Stimulated activated naive B cell treated with anti-CD40 and anti-IgM and Interleukin-4, amounts not matched to agents 10 μg/mL and 1 μg/mL and 100 μg/mL, for 72 hours (primary cell): ENCODE results near the gene SPINK6.

ENCODE experiments used
- ATAC-seq, 2 donors: fragments of 150-1000 bp; cut with Tn5 transposase; replicated peaks; 2 replicates each; pipeline ENCODE4 v1.10.0; 2021; ENCODE audit warnings: moderate library complexity in 1 of 2
- DNase-seq: peaks from one replicate; pipeline ENCODE4 v3.0.0; 2021
- H3K27ac Mint-ChIP-seq: one replicate; pipeline ENCODE4 v1.8.0; 2022; ENCODE audit warnings: mild to moderate bottlenecking, mixed read lengths
- H3K27me3 Mint-ChIP-seq, 2 donors: one replicate each; pipeline ENCODE4 v1.8.0; 2022; ENCODE audit warnings: mixed read lengths in 2 of 2
- H3K36me3 Mint-ChIP-seq, 2 donors: one replicate each; pipeline ENCODE4 v1.8.0; 2022; ENCODE audit warnings: mixed read lengths in 2 of 2, mild to moderate bottlenecking in 1 of 2
- H3K4me1 Mint-ChIP-seq, 2 donors: one replicate each; pipeline ENCODE4 v1.8.0; 2022; ENCODE audit warnings: mixed read lengths in 2 of 2, mild to moderate bottlenecking in 1 of 2
- H3K4me3 Mint-ChIP-seq, 2 donors: one replicate each; pipeline ENCODE4 v1.8.0; 2022; ENCODE audit warnings: mild to moderate bottlenecking in 2 of 2, mixed read lengths in 2 of 2, moderate library complexity in 1 of 2
- H3K9me3 Mint-ChIP-seq, 2 donors: one replicate each; pipeline ENCODE4 v1.8.0; 2022; ENCODE audit warnings: mixed read lengths in 2 of 2, mild to moderate bottlenecking in 1 of 2

Gene SPINK6, protein sequence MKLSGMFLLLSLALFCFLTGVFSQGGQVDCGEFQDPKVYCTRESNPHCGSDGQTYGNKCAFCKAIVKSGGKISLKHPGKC

DNA sequence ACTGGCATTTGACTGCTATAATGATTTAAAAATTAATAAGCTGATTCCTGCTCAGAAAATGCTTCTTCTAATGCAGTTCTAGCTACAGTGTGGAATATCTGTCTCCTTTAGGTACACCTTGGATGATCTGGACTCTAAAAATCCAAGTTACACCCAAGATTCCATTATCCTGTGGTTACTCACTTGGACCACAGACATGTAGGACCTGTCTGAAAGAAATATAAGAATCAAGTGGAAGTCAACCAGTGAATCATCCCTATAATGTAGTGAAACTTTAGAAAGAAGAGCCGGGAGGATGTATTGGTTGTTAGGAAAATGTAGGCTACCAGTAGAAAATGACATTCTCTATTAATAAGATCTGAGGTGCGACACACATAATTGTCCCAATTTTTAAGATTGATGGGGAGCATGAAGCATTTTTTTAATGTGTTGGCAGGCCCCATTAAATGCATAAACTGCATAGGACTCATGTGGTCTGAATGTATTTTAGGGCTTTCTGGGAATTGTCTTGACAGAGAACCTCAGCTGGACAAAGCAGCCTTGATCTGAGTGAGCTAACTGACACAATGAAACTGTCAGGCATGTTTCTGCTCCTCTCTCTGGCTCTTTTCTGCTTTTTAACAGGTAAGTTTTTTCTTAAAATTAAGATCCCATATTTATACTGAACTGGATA, at the start of gene SPINK6:
TSS of gene SPINK6 (plus strand) at position 512 of the 673 bp plus-strand sequence. CDS start at position 567, 55 bp downstream.
- no peak within 1 kb of the TSS for H3K27ac Mint-ChIP-seq
- no peak within 1 kb of the TSS for H3K4me3 Mint-ChIP-seq

DNA sequence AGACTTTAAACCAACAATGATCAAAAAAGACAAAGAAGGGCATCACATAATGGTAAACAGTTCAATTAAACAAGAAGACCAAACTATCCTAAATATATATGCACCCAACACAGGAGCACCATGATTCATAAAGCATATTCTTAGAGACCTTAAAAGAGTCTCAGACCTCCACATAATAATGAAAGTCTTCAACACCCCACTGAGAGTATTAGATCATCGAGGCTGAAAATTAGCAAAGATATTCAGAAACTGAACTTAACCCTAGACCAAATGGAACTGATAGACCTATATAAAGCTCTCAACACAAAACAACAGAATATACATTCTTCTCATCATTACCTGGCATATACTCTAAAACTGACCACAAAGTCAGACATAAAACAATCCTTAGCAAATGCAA, 46.2 kb upstream of the SPINK6 start:
- Mint-ChIP-seq H3K9me3 (peaks cover 5 to 14% of the 10 kb centered on the region in 2 donors), H3K27ac (no peak overlapping the region), H3K36me3 (no peaks in the 10 kb centered on the region), H3K4me3 (no peak overlapping the region), H3K4me1 (no peaks in the 10 kb centered on the region), H3K27me3 (no peaks in the 10 kb centered on the region)
- DNase-seq (no peak), ATAC-seq (no peak)

More for the DNA sequence above, at the start of gene SPINK6:
- DNase-seq (no peak), ATAC-seq (no peak)
- H3K4me1 Mint-ChIP-seq = no peaks in the 10 kb centered on the region
- no peaks in the 10 kb centered on the region for H3K27me3 Mint-ChIP-seq
- no peaks in the 10 kb centered on the region for H3K9me3 Mint-ChIP-seq
- H3K36me3 Mint-ChIP-seq = no peaks in the 10 kb centered on the region

DNA sequence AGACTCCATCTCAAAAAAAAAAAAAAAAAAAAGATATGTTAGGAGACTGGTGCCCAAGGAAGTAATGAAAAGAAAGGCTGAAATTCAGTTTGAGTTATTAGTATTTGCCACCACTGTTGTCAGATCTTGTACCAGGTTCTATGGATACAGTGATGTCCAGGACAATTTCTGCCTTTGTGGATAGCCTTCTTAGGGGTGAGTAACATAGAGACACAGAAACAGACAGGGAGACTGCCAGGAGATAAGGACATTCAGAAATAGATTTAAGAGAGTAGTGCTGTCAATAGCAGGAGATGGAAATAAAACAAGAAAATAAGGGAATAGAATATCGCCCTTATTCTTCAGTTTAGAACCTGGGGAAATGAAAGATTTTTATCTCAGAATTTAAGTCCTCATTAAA, 40.8 kb upstream of the SPINK6 start:
- Mint-ChIP-seq H3K9me3 (no peaks in the 10 kb centered on the region), H3K4me3 (no peak overlapping the region), H3K27ac (no peak overlapping the region), H3K27me3 (no peaks in the 10 kb centered on the region), H3K4me1 (no peaks in the 10 kb centered on the region), H3K36me3 (no peaks in the 10 kb centered on the region)
- ATAC-seq = no peak
- no peak for DNase-seq

DNA sequence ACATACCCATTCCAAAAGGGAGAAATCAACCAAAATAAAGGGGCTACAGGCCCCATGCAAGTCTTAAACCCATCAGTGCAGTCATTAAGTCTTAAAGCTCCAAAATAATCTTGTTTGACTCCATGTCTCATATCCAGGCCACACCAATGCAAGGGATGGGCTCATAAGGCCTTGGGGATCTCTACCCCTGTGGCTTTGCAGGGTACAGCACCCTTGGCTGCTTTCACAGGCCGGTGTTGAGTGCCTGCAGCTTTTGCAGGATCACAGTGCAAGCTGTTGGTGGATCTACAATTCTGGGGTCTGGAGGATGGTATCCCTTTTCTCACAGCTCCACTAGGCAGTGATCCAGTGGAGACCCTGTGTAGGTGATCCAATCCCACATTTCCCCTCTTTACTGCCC, 39.5 kb upstream of the SPINK6 start:
- H3K27ac Mint-ChIP-seq = no peak overlapping the region
- no peak overlapping the region for H3K4me3 Mint-ChIP-seq
- H3K27me3 Mint-ChIP-seq = no peaks in the 10 kb centered on the region
- H3K4me1 Mint-ChIP-seq = no peaks in the 10 kb centered on the region
- no peaks in the 10 kb centered on the region for H3K36me3 Mint-ChIP-seq
- DNase-seq = no peak
- no peaks in the 10 kb centered on the region for H3K9me3 Mint-ChIP-seq
- ATAC-seq = no peak

DNA sequence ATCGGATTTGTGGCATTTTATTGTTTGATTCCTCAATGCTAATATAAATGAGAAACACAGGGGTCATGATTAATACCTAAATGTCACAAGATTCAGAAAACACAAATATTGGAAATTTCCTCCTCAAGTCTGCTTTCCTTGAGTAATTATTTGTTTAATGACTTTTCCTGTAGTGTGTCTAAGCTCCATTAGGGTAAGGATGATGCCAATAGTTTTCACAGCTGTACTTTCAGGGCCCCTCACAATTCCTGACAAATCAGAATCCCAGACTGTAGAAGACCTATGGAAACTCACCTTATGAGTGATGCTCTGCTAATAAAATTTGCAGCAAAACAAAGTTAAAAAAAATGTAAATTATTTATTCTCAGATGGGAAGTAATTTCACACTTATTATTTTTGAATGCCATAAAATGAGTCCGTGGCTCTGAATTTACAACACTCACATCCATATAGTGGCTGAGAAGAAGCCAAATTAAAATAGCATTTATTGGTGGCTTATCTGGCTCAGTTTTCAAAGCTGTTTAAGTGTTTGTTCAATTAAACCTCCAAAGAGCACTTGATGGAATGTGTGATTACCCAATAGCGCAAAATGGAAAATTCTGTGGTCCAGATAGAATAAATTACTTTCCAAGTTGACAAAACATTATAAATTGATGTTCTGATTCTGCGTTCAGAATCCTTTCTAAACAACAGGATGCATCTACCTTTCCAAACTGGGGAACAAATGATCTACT, 36.1 kb upstream of the SPINK6 start:
- Mint-ChIP-seq H3K4me1 (no peaks in the 10 kb centered on the region), H3K27me3 (no peaks in the 10 kb centered on the region), H3K27ac (no peak overlapping the region), H3K36me3 (no peaks in the 10 kb centered on the region), H3K9me3 (no peaks in the 10 kb centered on the region), H3K4me3 (no peak overlapping the region)
- no peak for DNase-seq
- ATAC-seq = no peak

DNA sequence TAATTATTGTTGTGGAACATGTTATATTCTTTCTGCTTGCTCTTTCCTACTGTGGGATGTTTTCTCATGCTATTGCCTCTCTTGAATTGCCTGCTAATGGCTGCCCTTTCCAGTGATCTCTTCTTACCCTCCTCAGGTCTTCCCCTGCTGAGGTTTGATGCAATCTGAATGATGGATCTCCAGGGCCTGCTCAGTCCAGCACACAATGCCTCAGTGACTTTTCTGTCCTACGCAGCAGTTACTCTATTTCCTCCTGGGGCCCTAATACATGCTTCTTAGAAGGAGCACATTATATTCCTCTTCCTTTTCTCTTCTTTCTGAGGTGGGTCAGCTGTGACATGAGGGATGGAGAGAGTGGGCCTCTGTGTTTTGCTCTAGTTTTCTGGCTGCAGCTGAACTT, 34.6 kb upstream of the SPINK6 start, which contains the start of gene SPINK14:
TSS of gene SPINK14 (plus strand) at position 301 of the 400 bp plus-strand sequence. CDS start 1,187 bp downstream, outside the sequence.
- Mint-ChIP-seq H3K36me3 (no peaks in the 10 kb centered on the region), H3K27ac (no peak within 1 kb of the TSS), H3K4me1 (no peaks in the 10 kb centered on the region), H3K9me3 (no peaks in the 10 kb centered on the region), H3K4me3 (no peak within 1 kb of the TSS), H3K27me3 (no peaks in the 10 kb centered on the region)
- DNase-seq (no peak), ATAC-seq (no peak)

DNA sequence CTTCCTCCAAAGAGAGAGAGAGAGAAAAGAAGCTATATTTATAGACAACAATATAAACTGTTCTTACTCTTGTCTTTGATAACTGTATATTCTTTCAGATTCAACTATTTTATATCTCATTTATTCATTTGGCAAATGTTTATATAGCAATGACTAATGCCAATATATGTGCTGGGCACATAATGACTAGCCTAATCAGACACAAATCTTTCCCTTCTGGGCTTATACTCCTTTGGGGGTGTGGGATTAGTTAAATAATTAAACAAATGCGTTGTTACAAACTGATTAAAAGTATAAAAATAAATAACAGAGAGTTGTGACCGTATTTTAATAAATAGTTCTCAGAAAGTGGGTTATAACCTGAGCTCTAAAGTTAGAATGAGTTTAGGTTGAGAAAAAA, 30.5 kb upstream of the SPINK6 start:
- Mint-ChIP-seq H3K27me3 (peaks cover 2 to 3% of the 10 kb centered on the region in 2 donors), H3K27ac (no peak overlapping the region), H3K4me3 (no peak overlapping the region), H3K36me3 (no peaks in the 10 kb centered on the region), H3K4me1 (no peaks in the 10 kb centered on the region), H3K9me3 (no peaks in the 10 kb centered on the region)
- DNase-seq = no peak
- no peak for ATAC-seq

DNA sequence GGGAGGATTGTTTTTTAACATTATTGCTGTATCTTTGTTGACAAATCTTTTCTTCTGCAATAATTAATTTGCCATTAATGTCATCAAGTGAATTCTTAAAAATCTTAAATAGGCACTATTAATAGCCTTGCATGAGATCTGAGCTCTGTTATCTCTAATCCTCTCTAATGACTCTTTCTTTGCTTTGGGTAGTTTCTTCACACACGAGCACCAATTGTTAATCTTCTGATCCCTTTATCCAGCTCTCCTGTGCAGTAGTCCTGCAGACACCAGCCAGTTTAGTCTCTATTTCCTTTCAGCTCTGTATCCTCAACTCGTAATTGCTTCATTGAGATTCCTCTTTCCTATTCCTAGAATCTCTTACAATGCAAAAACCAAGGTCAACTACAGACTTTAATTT, 26.4 kb upstream of the SPINK6 start:
- DNase-seq (no peak), ATAC-seq (no peak)
- Mint-ChIP-seq H3K27me3 (peaks cover 9 to 11% of the 10 kb centered on the region in 2 donors), H3K4me1 (no peaks in the 10 kb centered on the region), H3K27ac (no peak overlapping the region), H3K4me3 (no peak overlapping the region), H3K9me3 (no peaks in the 10 kb centered on the region), H3K36me3 (no peaks in the 10 kb centered on the region)

DNA sequence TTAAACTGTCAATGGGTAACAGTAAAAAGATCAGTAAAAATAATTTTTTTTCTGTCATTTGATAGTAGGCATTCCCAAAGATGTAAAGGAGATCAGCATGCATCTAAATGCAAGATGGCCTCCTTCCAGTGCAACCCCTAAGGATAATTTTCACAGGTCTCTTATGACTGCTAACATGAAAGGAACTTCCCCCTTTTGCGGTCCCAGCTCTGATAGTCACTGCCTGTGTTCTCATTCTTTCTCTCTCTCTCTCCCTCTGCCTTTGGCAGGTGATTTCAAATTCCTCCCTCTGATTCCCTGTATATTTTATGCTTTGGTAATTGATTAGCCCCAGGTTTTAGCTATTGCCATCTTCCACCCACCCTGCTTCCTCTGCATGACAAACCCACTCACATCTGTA, 25.6 kb upstream of the SPINK6 start:
- Mint-ChIP-seq H3K4me3 (no peak overlapping the region), H3K4me1 (no peaks in the 10 kb centered on the region), H3K9me3 (no peaks in the 10 kb centered on the region), H3K36me3 (no peaks in the 10 kb centered on the region), H3K27ac (no peak overlapping the region), H3K27me3 (peaks cover 9 to 11% of the 10 kb centered on the region in 2 donors)
- ATAC-seq (no peak), DNase-seq (no peak)

DNA sequence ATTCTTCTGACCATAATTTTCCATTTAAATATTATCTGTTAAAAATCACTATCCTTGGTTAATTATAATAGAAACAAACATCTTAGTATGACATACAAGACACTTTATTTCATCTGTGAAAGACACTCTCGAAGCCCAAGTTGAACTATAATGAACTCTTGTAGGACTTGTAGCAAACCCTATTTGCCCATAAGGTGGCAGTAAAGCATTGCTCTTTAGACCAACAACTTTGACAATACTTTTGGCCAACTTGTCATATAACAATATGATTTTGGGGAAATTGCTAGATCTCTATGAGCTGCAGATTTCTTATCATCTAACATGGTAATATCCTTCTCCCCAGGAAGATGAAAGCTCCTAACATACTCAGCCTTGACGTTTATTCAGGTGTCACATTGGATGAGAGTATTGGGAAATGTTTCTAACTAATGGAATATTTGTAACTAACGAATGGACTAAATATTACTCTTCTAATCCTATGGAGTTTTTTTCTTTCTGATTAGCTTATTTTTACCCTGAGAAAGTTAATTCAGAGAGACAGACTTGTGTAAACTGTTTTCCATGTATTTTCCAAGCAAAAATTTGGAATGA, 23.5 kb upstream of the SPINK6 start:
- peak; percentile 58 to 67 for ATAC-seq

DNA sequence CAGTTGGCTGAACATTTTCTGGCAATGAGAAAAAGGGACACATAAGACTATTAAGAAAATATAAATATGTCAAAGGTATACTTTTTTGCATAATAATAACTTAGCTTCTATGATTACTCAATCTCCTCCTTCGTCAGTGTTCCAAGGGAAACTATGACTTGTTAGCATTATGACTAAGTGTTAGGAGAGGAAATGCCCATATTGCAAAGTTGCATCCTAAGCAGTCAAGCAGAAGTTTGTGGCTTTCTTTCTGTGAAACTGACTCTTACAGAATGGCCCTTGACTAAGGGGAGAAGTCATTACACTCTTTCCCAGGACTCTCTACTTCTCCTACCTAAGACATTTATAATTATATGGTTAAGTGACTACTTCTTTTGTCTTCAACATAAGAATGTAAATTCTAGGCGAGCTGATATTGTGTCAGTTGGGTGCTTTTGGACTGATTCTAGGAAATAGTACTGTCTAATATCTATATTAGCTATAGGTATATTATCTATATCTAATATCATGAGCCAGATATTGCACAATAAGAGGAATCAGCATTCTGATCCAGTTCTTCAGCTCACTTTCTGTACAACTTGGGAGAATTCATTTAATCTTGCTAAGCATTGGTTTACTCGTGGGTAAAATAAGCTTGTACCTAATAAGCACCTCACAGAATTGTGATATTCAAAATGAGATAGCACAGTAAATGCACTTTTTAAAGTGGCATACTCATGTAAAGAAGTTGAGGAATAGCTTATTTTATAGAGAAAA, 16.4 kb upstream of the SPINK6 start:
- Mint-ChIP-seq H3K27ac (no peak overlapping the region), H3K36me3 (no peaks in the 10 kb centered on the region), H3K4me3 (no peak overlapping the region), H3K9me3 (no peaks in the 10 kb centered on the region), H3K27me3 (peaks cover 4 to 6% of the 10 kb centered on the region in 2 donors), H3K4me1 (no peaks in the 10 kb centered on the region)
- peak; percentile 56 to 94 for ATAC-seq
- DNase-seq = no peak

More for the DNA sequence above, 23.5 kb upstream of the SPINK6 start:
- H3K4me1 Mint-ChIP-seq = no peaks in the 10 kb centered on the region
- H3K27me3 Mint-ChIP-seq = peaks cover 9 to 11% of the 10 kb centered on the region in 2 donors
- no peak for DNase-seq
- no peak overlapping the region for H3K4me3 Mint-ChIP-seq
- no peak overlapping the region for H3K27ac Mint-ChIP-seq
- no peaks in the 10 kb centered on the region for H3K36me3 Mint-ChIP-seq
- no peaks in the 10 kb centered on the region for H3K9me3 Mint-ChIP-seq

DNA sequence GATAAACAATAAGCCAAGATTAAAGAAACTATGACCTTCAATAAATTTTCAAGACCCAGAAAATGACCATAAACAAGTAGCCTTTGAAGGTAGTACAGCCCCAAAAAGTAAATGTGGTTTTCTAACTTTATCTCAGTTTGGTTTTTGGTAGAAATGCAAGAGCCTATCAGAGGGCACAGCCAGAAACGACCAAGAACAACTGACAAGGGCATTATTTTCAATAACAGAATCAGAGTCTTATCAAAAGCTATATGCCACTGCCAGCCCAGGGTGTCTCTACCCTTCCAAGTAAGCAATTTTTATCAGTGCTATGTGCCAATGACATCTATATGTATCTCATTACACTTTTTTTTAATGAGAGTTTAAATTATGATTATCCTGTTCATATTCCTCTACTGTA, 11.8 kb upstream of the SPINK6 start:
- Mint-ChIP-seq H3K36me3 (no peaks in the 10 kb centered on the region), H3K9me3 (no peaks in the 10 kb centered on the region), H3K4me3 (no peak overlapping the region), H3K27ac (no peak overlapping the region), H3K4me1 (no peaks in the 10 kb centered on the region), H3K27me3 (peaks cover 4 to 6% of the 10 kb centered on the region in 2 donors)
- DNase-seq (no peak), ATAC-seq (no peak)

DNA sequence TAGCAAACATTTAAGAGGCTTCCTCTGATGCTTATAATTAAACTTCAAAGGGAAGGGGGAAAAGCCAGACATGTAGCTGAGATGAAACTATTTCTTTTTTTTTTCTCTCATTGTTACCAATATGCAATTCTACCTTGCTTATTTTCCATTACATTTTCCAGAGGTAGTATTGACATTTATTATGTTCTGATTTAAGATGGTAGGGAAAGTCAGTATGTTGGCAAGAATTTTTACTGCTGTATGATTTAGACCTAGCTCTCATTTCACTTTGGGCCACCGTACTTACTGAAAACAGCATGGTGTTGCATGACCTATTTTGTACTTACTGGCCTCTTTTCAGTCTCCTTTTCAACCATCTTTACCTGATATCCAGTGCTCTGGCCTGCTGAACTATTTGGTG, 9.6 kb upstream of the SPINK6 start:
- H3K4me1 Mint-ChIP-seq = no peaks in the 10 kb centered on the region
- no peaks in the 10 kb centered on the region for H3K36me3 Mint-ChIP-seq
- no peak overlapping the region for H3K4me3 Mint-ChIP-seq
- ATAC-seq (no peak), DNase-seq (no peak)
- H3K9me3 Mint-ChIP-seq = no peaks in the 10 kb centered on the region
- no peaks in the 10 kb centered on the region for H3K27me3 Mint-ChIP-seq
- H3K27ac Mint-ChIP-seq = no peak overlapping the region

DNA sequence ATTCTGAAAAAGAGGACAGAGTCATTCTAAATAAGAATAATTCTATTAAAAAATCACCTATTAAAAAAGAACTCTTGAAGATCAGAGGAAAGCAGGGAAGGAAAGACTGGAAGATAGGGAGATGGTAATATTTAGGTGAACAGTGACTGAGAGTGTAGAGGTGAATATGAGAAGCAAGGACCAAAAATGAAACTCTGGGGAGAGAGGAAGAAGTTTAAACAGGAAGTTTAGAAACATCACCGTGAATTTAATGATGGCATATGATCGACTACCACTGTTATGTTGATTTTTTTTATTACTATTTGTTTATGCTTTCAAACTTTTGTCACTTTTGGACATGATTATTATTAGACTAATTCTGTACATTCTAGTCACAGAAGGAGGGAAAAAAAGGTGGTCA, 1.7 kb upstream of the SPINK6 start:
- Mint-ChIP-seq H3K4me1 (no peaks in the 10 kb centered on the region), H3K9me3 (no peaks in the 10 kb centered on the region), H3K27me3 (no peaks in the 10 kb centered on the region), H3K27ac (no peak overlapping the region), H3K36me3 (no peaks in the 10 kb centered on the region), H3K4me3 (no peak overlapping the region)
- DNase-seq (no peak), ATAC-seq (no peak)
